Hepatocyte (in vitro differentiated cells): ENCODE measurements around the gene HIRA.

ENCODE experiments used
- EZH2 ChIP-seq: fragments of 200-600 bp; sonication (generic); IDR thresholded peaks from 2 replicates; pipeline ENCODE4 v1.6.1; 2016; ENCODE audit warnings: antibody characterized with exemption, mild to moderate bottlenecking, borderline replicate concordance
- EZH2phosphoT487 ChIP-seq: fragments of 200-600 bp; sonication (generic); IDR thresholded peaks from one replicate; pipeline ENCODE4 v1.6.1; 2018; ENCODE audit warnings: antibody characterized with exemption, mild to moderate bottlenecking, low read depth, moderate library complexity; ENCODE audit not compliant: unreplicated experiment, severe bottlenecking
- TF ChIP-seq, protein P1 (sequence below): fragments of 200-600 bp; sonication (generic); IDR thresholded peaks from 2 replicates; pipeline ENCODE4 v1.5.1; 2016; ENCODE audit warnings: antibody characterized with exemption, mild to moderate bottlenecking; ENCODE audit not compliant: poor library complexity

- no peak for TF ChIP-seq EZH2
- TF ChIP-seq, protein P1, sequence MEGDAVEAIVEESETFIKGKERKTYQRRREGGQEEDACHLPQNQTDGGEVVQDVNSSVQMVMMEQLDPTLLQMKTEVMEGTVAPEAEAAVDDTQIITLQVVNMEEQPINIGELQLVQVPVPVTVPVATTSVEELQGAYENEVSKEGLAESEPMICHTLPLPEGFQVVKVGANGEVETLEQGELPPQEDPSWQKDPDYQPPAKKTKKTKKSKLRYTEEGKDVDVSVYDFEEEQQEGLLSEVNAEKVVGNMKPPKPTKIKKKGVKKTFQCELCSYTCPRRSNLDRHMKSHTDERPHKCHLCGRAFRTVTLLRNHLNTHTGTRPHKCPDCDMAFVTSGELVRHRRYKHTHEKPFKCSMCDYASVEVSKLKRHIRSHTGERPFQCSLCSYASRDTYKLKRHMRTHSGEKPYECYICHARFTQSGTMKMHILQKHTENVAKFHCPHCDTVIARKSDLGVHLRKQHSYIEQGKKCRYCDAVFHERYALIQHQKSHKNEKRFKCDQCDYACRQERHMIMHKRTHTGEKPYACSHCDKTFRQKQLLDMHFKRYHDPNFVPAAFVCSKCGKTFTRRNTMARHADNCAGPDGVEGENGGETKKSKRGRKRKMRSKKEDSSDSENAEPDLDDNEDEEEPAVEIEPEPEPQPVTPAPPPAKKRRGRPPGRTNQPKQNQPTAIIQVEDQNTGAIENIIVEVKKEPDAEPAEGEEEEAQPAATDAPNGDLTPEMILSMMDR = no peak
- TF ChIP-seq EZH2phosphoT487 = no peak
Measured at GRCh38 chr22:19467912-19468311, 36.4 kb upstream of the HIRA start.
